Tibial nerve (tissue), 4 donors: ENCODE measurements around the gene PRPF40B.

Experiments used
- CTCF ChIP-seq, 5 experiments: fragments of 200-600 bp in 3 of 5; fragments of 450-650 bp in 2 of 5; sonication (generic) in 3 of 5; IDR thresholded peaks; one replicate each; pipeline ENCODE4 v1.5.1; 2016 to 2019; ENCODE audit warnings: antibody characterized with exemption in 5 of 5, mild to moderate bottlenecking in 3 of 5, moderate library complexity in 2 of 5
- EP300 ChIP-seq, 2 donors: sonication (generic); formaldehyde crosslinking; IDR thresholded peaks; one replicate each; pipeline ENCODE4 v1.6.1; 2017; ENCODE audit warnings: antibody characterized with exemption in 2 of 2, mild to moderate bottlenecking in 1 of 2
- POLR2A ChIP-seq, 2 donors: fragments of 450-650 bp; IDR thresholded peaks; one replicate each; pipeline ENCODE4 v1.6.1; 2017; ENCODE audit warnings: antibody characterized with exemption in 2 of 2, mild to moderate bottlenecking in 2 of 2, moderate library complexity in 2 of 2

GRCh38 chr12:49671031-49671765 is 47.8 kb downstream of the PRPF40B start:
- TF ChIP-seq CTCF (IDR thresholded peaks at IDR 0.05) (no peak), EP300 (IDR thresholded peaks at IDR 0.05) (no peak), POLR2A (IDR thresholded peaks at IDR 0.05) (no peak)
